AG10803 (cell line): ENCODE data around the gene NAGK.
"Not testable (repeated sequence)": the region's sequence is repeated elsewhere in the genome, so short reads cannot be mapped to it uniquely, and the experiment has no call there.

Source experiments
- DNase-seq: peaks from one replicate; pipeline ENCODE4 v3.0.0; 2010; ENCODE audit warnings: low read depth
- H3K4me3 ChIP-seq: 2 replicates; pipeline ENCODE4 v1.5.1; 2011; ENCODE audit warnings: mild to moderate bottlenecking, low read length, control low read depth
- CTCF ChIP-seq: conservative IDR thresholded peaks from 2 replicates; pipeline ENCODE4 v1.5.1; 2011; ENCODE audit warnings: mild to moderate bottlenecking, low read length, control low read depth, inconsistent platforms

NAGK gene

GRCh38 chr2:71068218-71069035 is at the start of gene NAGK:
Gene NAGK (plus strand): TSS chr2:71068648. CDS start chr2:71068684, 36 bp downstream.
- TF ChIP-seq CTCF: no peak
- peak; percentile 93 for DNase-seq
- peak within 1 kb of the TSS; percentile 94 for H3K4me3 ChIP-seq

- DNase-seq: not testable (repeated sequence)
Observed at GRCh38 chr2:71019989-71020388, 48.5 kb upstream of the NAGK start.

GRCh38 chr2:71021394-71021793 is 47.1 kb upstream of the NAGK start:
- H3K4me3 ChIP-seq, DNase-seq: not testable (repeated sequence)

More at GRCh38 chr2:71019989-71020388, 48.5 kb upstream of the NAGK start:
- H3K4me3 ChIP-seq: not testable (repeated sequence)

GRCh38 chr2:71023553-71024243 is 44.8 kb upstream of the NAGK start:
- DNase-seq, H3K4me3 ChIP-seq: not testable (repeated sequence)

GRCh38 chr2:71036296-71036695 is 32.2 kb upstream of the NAGK start:
- not testable (repeated sequence) for DNase-seq, H3K4me3 ChIP-seq

GRCh38 chr2:71042287-71042686 is 26.2 kb upstream of the NAGK start:
- H3K4me3 ChIP-seq: no peak overlapping the region
- no peak for DNase-seq
- no peak for TF ChIP-seq CTCF

GRCh38 chr2:71043531-71044407 is 24.7 kb upstream of the NAGK start:
- no peak overlapping the region for H3K4me3 ChIP-seq
- no peak for DNase-seq
- no peak for TF ChIP-seq CTCF

GRCh38 chr2:71045151-71045550 is 23.3 kb upstream of the NAGK start:
- TF ChIP-seq CTCF: no peak
- no peak for DNase-seq
- no peak overlapping the region for H3K4me3 ChIP-seq
